H9 (cell line): ENCODE results near the gene NLE1. TPM values are rescaled to one million over a fixed set of nuclear protein-coding genes. Genes with fewer than 3 reads are reported as not detected.

Source experiments
- DNase-seq: peaks from one replicate; pipeline ENCODE4 v3.0.0-alpha.2; 2017
- H2AFZ ChIP-seq: one replicate; pipeline ENCODE4 v1.6.1; 2013; ENCODE audit warnings: mild to moderate bottlenecking, low read length, control low read depth, moderate library complexity
- H2AK5ac ChIP-seq: 2 replicates; pipeline ENCODE4 v1.6.1; 2013; ENCODE audit warnings: low read length, control low read depth, mixed read lengths; ENCODE audit not compliant: insufficient read length
- H2BK120ac ChIP-seq: one replicate; pipeline ENCODE4 v1.6.1; 2013; ENCODE audit warnings: low read depth, mild to moderate bottlenecking, low read length, control low read depth, inconsistent platforms; ENCODE audit not compliant: poor library complexity, severe bottlenecking
- H2BK12ac ChIP-seq: 2 replicates; pipeline ENCODE4 v1.6.1; 2013; ENCODE audit warnings: low read length, control low read depth, mixed read lengths, low read depth; ENCODE audit not compliant: insufficient read length
- H2BK15ac ChIP-seq: 2 replicates; pipeline ENCODE4 v1.6.1; 2013; ENCODE audit warnings: low read depth, low read length, control low read depth
- H2BK20ac ChIP-seq: one replicate; pipeline ENCODE4 v1.6.1; 2013; ENCODE audit warnings: low read depth, mild to moderate bottlenecking, low read length, control low read depth, inconsistent platforms; ENCODE audit not compliant: poor library complexity, severe bottlenecking
- H2BK5ac ChIP-seq: 2 replicates; pipeline ENCODE4 v1.6.1; 2013; ENCODE audit warnings: low read length, control low read depth, mixed read lengths; ENCODE audit not compliant: insufficient read length
- H3K14ac ChIP-seq: 2 replicates; pipeline ENCODE4 v1.6.1; 2013; ENCODE audit warnings: low read length, control low read depth; ENCODE audit not compliant: insufficient read depth
- H3K18ac ChIP-seq: 2 replicates; pipeline ENCODE4 v1.6.1; 2013; ENCODE audit warnings: low read depth, mild to moderate bottlenecking, mixed read lengths, low read length, control low read depth; ENCODE audit not compliant: insufficient read length
- H3K23ac ChIP-seq: 2 replicates; pipeline ENCODE4 v1.6.1; 2013; ENCODE audit warnings: low read length, control low read depth, mixed read lengths, low read depth; ENCODE audit not compliant: insufficient read length
- H3K23me2 ChIP-seq: 2 replicates; pipeline ENCODE4 v1.6.1; 2013; ENCODE audit warnings: low read depth, mild to moderate bottlenecking, mixed read lengths, low read length, control low read depth; ENCODE audit not compliant: insufficient read length, poor library complexity, severe bottlenecking
- H3K27ac ChIP-seq: 2 replicates; pipeline ENCODE4 v1.5.1; 2013; ENCODE audit warnings: low read length, control low read depth, mixed read lengths, low read depth; ENCODE audit not compliant: insufficient read length
- H3K27me3 ChIP-seq: 2 replicates; pipeline ENCODE4 v1.6.1; 2013; ENCODE audit warnings: low read length, control low read depth, inconsistent platforms; ENCODE audit not compliant: insufficient read depth
- H3K4ac ChIP-seq: 2 replicates; pipeline ENCODE4 v1.6.1; 2013; ENCODE audit warnings: low read depth, mild to moderate bottlenecking, control low read depth, inconsistent platforms, low read length, moderate library complexity
- H3K4me1 ChIP-seq: 2 replicates; pipeline ENCODE4 v1.6.1; 2013; ENCODE audit warnings: low read length, control low read depth, inconsistent platforms; ENCODE audit not compliant: insufficient read depth
- H3K4me2 ChIP-seq: 2 replicates; pipeline ENCODE4 v1.6.1; 2013; ENCODE audit warnings: low read length, control low read depth, mixed read lengths; ENCODE audit not compliant: insufficient read length, insufficient read depth
- H3K56ac ChIP-seq: 2 replicates; pipeline ENCODE4 v1.6.1; 2013; ENCODE audit warnings: low read depth, mild to moderate bottlenecking, mixed read lengths, low read length, control low read depth; ENCODE audit not compliant: insufficient read length
- H3K79me1 ChIP-seq: 2 replicates; pipeline ENCODE4 v1.6.1; 2013; ENCODE audit warnings: low read depth, mild to moderate bottlenecking, moderate library complexity, low read length, control low read depth, inconsistent platforms; ENCODE audit not compliant: insufficient read depth, poor library complexity, severe bottlenecking
- H3K79me2 ChIP-seq: 2 replicates; pipeline ENCODE4 v1.6.1; 2013; ENCODE audit warnings: low read length, control low read depth, inconsistent platforms; ENCODE audit not compliant: insufficient read depth
- H3K9ac ChIP-seq: 2 replicates; pipeline ENCODE4 v1.6.1; 2013; ENCODE audit warnings: low read length, control low read depth, mixed read lengths; ENCODE audit not compliant: insufficient read length; ENCODE audit errors: extremely low read depth
- H3K9me3 ChIP-seq: one replicate; pipeline ENCODE4 v1.6.1; 2013; ENCODE audit warnings: low read depth, low read length, inconsistent platforms; ENCODE audit not compliant: control insufficient read depth
- H3T11ph ChIP-seq: one replicate; pipeline ENCODE4 v1.6.1; 2013; ENCODE audit warnings: mild to moderate bottlenecking, low read length, control low read depth, inconsistent platforms
- H4K20me1 ChIP-seq: one replicate; pipeline ENCODE4 v1.6.1; 2013; ENCODE audit not compliant: control insufficient read depth, insufficient read length, insufficient read depth
- H4K5ac ChIP-seq: 2 replicates; pipeline ENCODE4 v1.6.1; 2013; ENCODE audit warnings: low read depth, mild to moderate bottlenecking, mixed read lengths, low read length, control low read depth; ENCODE audit not compliant: insufficient read length
- H4K8ac ChIP-seq: replicated peaks from 2 replicates; pipeline ENCODE4 v1.6.1; 2013; ENCODE audit warnings: low read length, control low read depth, mixed read lengths, low read depth; ENCODE audit not compliant: insufficient read length
- H4K91ac ChIP-seq: 2 replicates; pipeline ENCODE4 v1.6.1; 2013; ENCODE audit warnings: low read depth, mild to moderate bottlenecking, moderate library complexity, mixed read lengths, low read length, control low read depth; ENCODE audit not compliant: insufficient read length
- H3K27ac Mint-ChIP-seq, 3 experiments: 2 replicates in 2 of 3; 3 replicates in 1 of 3; pipeline ENCODE4 v1.8.0; 2020 to 2021; ENCODE audit warnings: mixed read lengths in 3 of 3, mild to moderate bottlenecking in 1 of 3, moderate library complexity in 1 of 3
- H3K27me3 Mint-ChIP-seq: 2 replicates; pipeline ENCODE4 v1.8.0; 2021; ENCODE audit warnings: low read depth, mild to moderate bottlenecking, moderate library complexity, mixed read lengths
- H3K36me3 Mint-ChIP-seq, 3 experiments: 2 replicates in 2 of 3; 3 replicates in 1 of 3; pipeline ENCODE4 v1.8.0; 2020 to 2021; ENCODE audit warnings: low read depth in 3 of 3, mixed read lengths in 3 of 3; ENCODE audit not compliant: insufficient read depth in 1 of 3
- H3K4me1 Mint-ChIP-seq, 2 experiments: 2 replicates each; pipeline ENCODE4 v1.8.0; 2020; ENCODE audit warnings: mixed read lengths in 2 of 2
- H3K4me3 Mint-ChIP-seq, 2 experiments: 2 replicates in 1 of 2; 3 replicates in 1 of 2; pipeline ENCODE4 v1.8.0; 2020 to 2021; ENCODE audit warnings: mild to moderate bottlenecking in 2 of 2, mixed read lengths in 2 of 2, moderate library complexity in 1 of 2
- H3K9me3 Mint-ChIP-seq, 2 experiments: 2 replicates in 1 of 2; 3 replicates in 1 of 2; pipeline ENCODE4 v1.8.0; 2020; ENCODE audit warnings: mild to moderate bottlenecking in 2 of 2, mixed read lengths in 2 of 2, moderate library complexity in 1 of 2
- WGBS: extraction: QIAGEN DNeasy Blood & Tissue Kit; methylation state at CpG from one replicate; pipeline ENCODE4 v1.1.7; 2013; ENCODE audit warnings: missing lambda C conversion rate, low lambda C conversion rate, mixed read lengths; ENCODE audit not compliant: insufficient read length; ENCODE audit errors: extremely low coverage; 5-methylcytosine and 5-hydroxymethylcytosine counted together
- total RNA-seq: library from RNA; stranded (reverse); gene quantifications from 2 replicates; pipeline ENCODE4 v1.2.1, GENCODE V29; 2021
- TF ChIP-seq, protein P1 (sequence below): fragments of 200-600 bp; sonication (generic); conservative IDR thresholded peaks from 3 replicates; pipeline ENCODE4 v1.8.0; 2021; ENCODE audit warnings: antibody characterized with exemption, mild to moderate bottlenecking

The NLE1 gene
- total RNA-seq, 1 experiment from 2014 or later = 43.9 TPM

- H3K18ac ChIP-seq = no peak overlapping the region
- no peaks in the 10 kb centered on the region; the same call in 1 of the 2 replicates for H3K4me1 ChIP-seq
- Mint-ChIP-seq H3K27me3 (no peaks in the 10 kb centered on the region; the same call in 1 of the 2 replicates), H3K4me1 (peaks cover 7 to 8% of the 10 kb centered on the region in 2 experiments), H3K4me3 (no peak overlapping the region), H3K9me3 (no peaks in the 10 kb centered on the region), H3K36me3 (no peaks in the 10 kb centered on the region), H3K27ac (no peak overlapping the region)
- no peak overlapping the region for H3K14ac ChIP-seq
- no peak overlapping the region for H3K56ac ChIP-seq
- H4K8ac ChIP-seq = no peak overlapping the region
- H3K79me2 ChIP-seq = no peaks in the 10 kb centered on the region
- H3K23ac ChIP-seq = no peak overlapping the region
- no peak overlapping the region for H3K4me2 ChIP-seq
- H2AFZ ChIP-seq = no peak overlapping the region
- H2AK5ac ChIP-seq = no peak overlapping the region
- H4K20me1 ChIP-seq = no peaks in the 10 kb centered on the region
- no peaks in the 10 kb centered on the region for H3K27me3 ChIP-seq
- DNase-seq = no peak
- H3K9ac ChIP-seq = no peak overlapping the region
- H4K91ac ChIP-seq = no peak overlapping the region
- no peak overlapping the region for H2BK120ac ChIP-seq
- H3K9me3 ChIP-seq = no peaks in the 10 kb centered on the region
- H2BK12ac ChIP-seq = no peak overlapping the region
- H3K27ac ChIP-seq = no peak overlapping the region
- H3K23me2 ChIP-seq = no peaks in the 10 kb centered on the region
- H2BK20ac ChIP-seq = no peak overlapping the region
- TF ChIP-seq, protein P1, sequence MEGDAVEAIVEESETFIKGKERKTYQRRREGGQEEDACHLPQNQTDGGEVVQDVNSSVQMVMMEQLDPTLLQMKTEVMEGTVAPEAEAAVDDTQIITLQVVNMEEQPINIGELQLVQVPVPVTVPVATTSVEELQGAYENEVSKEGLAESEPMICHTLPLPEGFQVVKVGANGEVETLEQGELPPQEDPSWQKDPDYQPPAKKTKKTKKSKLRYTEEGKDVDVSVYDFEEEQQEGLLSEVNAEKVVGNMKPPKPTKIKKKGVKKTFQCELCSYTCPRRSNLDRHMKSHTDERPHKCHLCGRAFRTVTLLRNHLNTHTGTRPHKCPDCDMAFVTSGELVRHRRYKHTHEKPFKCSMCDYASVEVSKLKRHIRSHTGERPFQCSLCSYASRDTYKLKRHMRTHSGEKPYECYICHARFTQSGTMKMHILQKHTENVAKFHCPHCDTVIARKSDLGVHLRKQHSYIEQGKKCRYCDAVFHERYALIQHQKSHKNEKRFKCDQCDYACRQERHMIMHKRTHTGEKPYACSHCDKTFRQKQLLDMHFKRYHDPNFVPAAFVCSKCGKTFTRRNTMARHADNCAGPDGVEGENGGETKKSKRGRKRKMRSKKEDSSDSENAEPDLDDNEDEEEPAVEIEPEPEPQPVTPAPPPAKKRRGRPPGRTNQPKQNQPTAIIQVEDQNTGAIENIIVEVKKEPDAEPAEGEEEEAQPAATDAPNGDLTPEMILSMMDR = no peak
- H3K4ac ChIP-seq = no peak overlapping the region
- no peak overlapping the region for H3T11ph ChIP-seq
- no CpG with 5 or more reads among the region's 7 CpGs for WGBS
- no peak overlapping the region for H2BK15ac ChIP-seq
- no peak overlapping the region for H2BK5ac ChIP-seq
- no peaks in the 10 kb centered on the region for H3K79me1 ChIP-seq
- no peak overlapping the region for H4K5ac ChIP-seq
These were observed 21.8 kb upstream of the NLE1 start for GRCh38 chr17:35163886-35164285.
